Fibroblast of lung (primary cell): ENCODE measurements around the gene KLHL14. TPM values are rescaled to one million over a fixed set of nuclear protein-coding genes. Genes with fewer than 3 reads are reported as not detected.

Source experiments
- DNase-seq, 2 donors: peaks; one replicate each; pipeline versions ENCODE4 v3.0.0 to v3.0.0-alpha.2; 2010; ENCODE audit warnings: low read depth in 2 of 2
- H2AFZ ChIP-seq: 2 replicates; pipeline ENCODE4 v1.5.1; 2012; ENCODE audit warnings: low read length, control low read depth, inconsistent platforms
- H3K27ac ChIP-seq: 2 replicates; pipeline ENCODE4 v1.5.1; 2011; ENCODE audit warnings: low read length, control low read depth; ENCODE audit not compliant: insufficient read depth
- H3K27me3 ChIP-seq: 2 replicates; pipeline ENCODE4 v1.5.1; 2011; ENCODE audit warnings: mild to moderate bottlenecking, low read length; ENCODE audit not compliant: control insufficient read depth, insufficient read depth
- H3K36me3 ChIP-seq: 2 replicates; pipeline ENCODE4 v1.5.1; 2011; ENCODE audit warnings: low read length; ENCODE audit not compliant: control insufficient read depth, insufficient read depth
- H3K4me1 ChIP-seq: 2 replicates; pipeline ENCODE4 v1.5.1; 2011; ENCODE audit warnings: low read length; ENCODE audit not compliant: control insufficient read depth, insufficient read depth; ENCODE audit errors: extremely low read depth
- H3K4me2 ChIP-seq: 2 replicates; pipeline ENCODE4 v1.5.1; 2011; ENCODE audit warnings: low read length, control low read depth; ENCODE audit not compliant: insufficient read depth; ENCODE audit errors: extremely low read depth
- H3K4me3 ChIP-seq, 4 experiments: fragments of 200-600 bp in 1 of 4; sonication (generic) in 1 of 4; replicated peaks in 1 of 4; 2 replicates each; pipeline ENCODE4 v1.5.1; 2011 to 2016; ENCODE audit warnings: low read length in 4 of 4, low read depth in 3 of 4, mild to moderate bottlenecking in 3 of 4, control low read depth in 2 of 4, inconsistent platforms in 1 of 4, mixed read lengths in 1 of 4; ENCODE audit not compliant: insufficient read depth in 1 of 4; ENCODE audit errors: control extremely low read depth in 1 of 4
- H3K79me2 ChIP-seq: 2 replicates; pipeline ENCODE4 v1.5.1; 2012; ENCODE audit warnings: mild to moderate bottlenecking, low read length, inconsistent platforms; ENCODE audit not compliant: control insufficient read depth, insufficient read depth
- H3K9ac ChIP-seq: 2 replicates; pipeline ENCODE4 v1.5.1; 2011; ENCODE audit warnings: mild to moderate bottlenecking, low read length, control low read depth; ENCODE audit not compliant: insufficient read depth
- H3K9me3 ChIP-seq: 2 replicates; pipeline ENCODE4 v1.5.1; 2012; ENCODE audit warnings: low read depth, low read length; ENCODE audit not compliant: control insufficient read depth, insufficient read depth
- H4K20me1 ChIP-seq: 2 replicates; pipeline ENCODE4 v1.5.1; 2011; ENCODE audit warnings: low read length; ENCODE audit not compliant: control insufficient read depth, insufficient read depth; ENCODE audit errors: extremely low read depth
- EZH2 ChIP-seq: IDR thresholded peaks from 2 replicates; pipeline ENCODE4 v1.5.1; 2012; ENCODE audit warnings: low read length, control low read depth, mild to moderate bottlenecking; ENCODE audit errors: missing control alignments
- polyA plus RNA-seq, 2 donors: library from polyadenylated mRNA; depleted of rRNA in 1 of 2; stranded (reverse) in 1 of 2; unstranded in 1 of 2; fragments of >200 nt; gene quantifications; 2 replicates each; pipeline ENCODE4 v1.2.1, GENCODE V29; 2011 to 2012; ENCODE audit warnings: missing spikeins in 1 of 2
- total RNA-seq: library from RNA; depleted of rRNA; stranded (reverse); fragments of >200 nt; gene quantifications from 2 replicates; pipeline ENCODE4 v1.2.1, GENCODE V29; 2014
- TF ChIP-seq, protein P1 (sequence below), 2 donors: IDR thresholded peaks in 1 of 2; conservative IDR thresholded peaks in 1 of 2; 1 replicate in 1 of 2; 2 replicates in 1 of 2; pipeline ENCODE4 v1.5.1; 2011 to 2012; ENCODE audit warnings: low read length in 2 of 2, control low read depth in 1 of 2, inconsistent platforms in 1 of 2, low read depth in 1 of 2, mild to moderate bottlenecking in 1 of 2

KLHL14 gene
- total and polyA plus RNA-seq, 2 donors (not counting 1 experiment from before 2014, with no cell fraction given), result not detected

- H3K36me3 ChIP-seq, result no peaks in the 10 kb centered on the region
- no peaks in the 10 kb centered on the region for H3K4me1 ChIP-seq
- H3K27me3 ChIP-seq, result peaks cover 1% of the 10 kb centered on the region
Observed at GRCh38 chr18:32764611-32765244, 8.1 kb downstream of the KLHL14 start.

GRCh38 chr18:32763293-32763692, 9.5 kb downstream of the KLHL14 start:
- Histone ChIP-seq H3K79me2 (no peaks in the 10 kb centered on the region), H3K4me1 (no peaks in the 10 kb centered on the region), H3K4me3 (no peak overlapping the region), H3K9me3 (no peaks in the 10 kb centered on the region), H3K36me3 (no peaks in the 10 kb centered on the region), H3K9ac (no peak overlapping the region), H3K27me3 (no peaks in the 10 kb centered on the region), H3K27ac (no peak overlapping the region), H2AFZ (no peak overlapping the region), H3K4me2 (no peak overlapping the region), H4K20me1 (no peaks in the 10 kb centered on the region)
- DNase-seq, result no peak
- no peak for TF ChIP-seq EZH2
- TF ChIP-seq, protein P1, sequence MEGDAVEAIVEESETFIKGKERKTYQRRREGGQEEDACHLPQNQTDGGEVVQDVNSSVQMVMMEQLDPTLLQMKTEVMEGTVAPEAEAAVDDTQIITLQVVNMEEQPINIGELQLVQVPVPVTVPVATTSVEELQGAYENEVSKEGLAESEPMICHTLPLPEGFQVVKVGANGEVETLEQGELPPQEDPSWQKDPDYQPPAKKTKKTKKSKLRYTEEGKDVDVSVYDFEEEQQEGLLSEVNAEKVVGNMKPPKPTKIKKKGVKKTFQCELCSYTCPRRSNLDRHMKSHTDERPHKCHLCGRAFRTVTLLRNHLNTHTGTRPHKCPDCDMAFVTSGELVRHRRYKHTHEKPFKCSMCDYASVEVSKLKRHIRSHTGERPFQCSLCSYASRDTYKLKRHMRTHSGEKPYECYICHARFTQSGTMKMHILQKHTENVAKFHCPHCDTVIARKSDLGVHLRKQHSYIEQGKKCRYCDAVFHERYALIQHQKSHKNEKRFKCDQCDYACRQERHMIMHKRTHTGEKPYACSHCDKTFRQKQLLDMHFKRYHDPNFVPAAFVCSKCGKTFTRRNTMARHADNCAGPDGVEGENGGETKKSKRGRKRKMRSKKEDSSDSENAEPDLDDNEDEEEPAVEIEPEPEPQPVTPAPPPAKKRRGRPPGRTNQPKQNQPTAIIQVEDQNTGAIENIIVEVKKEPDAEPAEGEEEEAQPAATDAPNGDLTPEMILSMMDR (conservative IDR thresholded peaks at IDR 0.05 in 1 of 2, IDR thresholded peaks at IDR 0.05 in 1 of 2; ENCODE audit: low read depth in 1 of 2, low read length in 2 of 2), result no peak

More at GRCh38 chr18:32764611-32765244, 8.1 kb downstream of the KLHL14 start:
- Histone ChIP-seq H3K4me2 (no peak overlapping the region), H3K79me2 (no peaks in the 10 kb centered on the region), H3K9ac (no peak overlapping the region), H3K4me3 (no peak overlapping the region), H2AFZ (no peak overlapping the region), H3K27ac (no peak overlapping the region), H3K9me3 (no peaks in the 10 kb centered on the region), H4K20me1 (no peaks in the 10 kb centered on the region)
- TF ChIP-seq EZH2, result no peak
- TF ChIP-seq, protein P1 (conservative IDR thresholded peaks at IDR 0.05 in 1 of 2, IDR thresholded peaks at IDR 0.05 in 1 of 2; ENCODE audit: low read depth in 1 of 2, low read length in 2 of 2), result no peak
- no peak for DNase-seq

DNA sequence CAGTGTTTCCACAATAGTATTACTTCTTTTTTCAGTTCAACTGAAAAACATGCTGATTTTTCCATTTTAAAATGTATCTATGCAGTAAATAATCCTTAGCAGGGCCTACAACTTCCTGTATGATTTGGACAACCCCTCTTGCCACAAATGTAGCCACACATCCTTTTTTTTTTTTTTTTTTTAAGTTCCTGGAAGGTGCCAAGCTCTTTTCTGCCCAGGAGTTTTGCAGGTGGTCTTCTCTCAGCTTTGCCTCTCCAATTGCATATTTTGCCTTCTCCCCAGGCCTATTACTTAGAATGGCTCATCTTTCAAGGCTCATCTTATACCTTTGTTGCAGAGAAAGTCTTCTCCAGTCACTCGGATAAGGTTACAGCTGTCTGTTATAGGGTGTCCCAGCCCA, 11.6 kb downstream of the KLHL14 start:
- Histone ChIP-seq H3K9ac (no peak overlapping the region), H3K4me2 (no peak overlapping the region), H4K20me1 (no peaks in the 10 kb centered on the region), H3K27ac (no peak overlapping the region), H3K9me3 (no peaks in the 10 kb centered on the region), H3K4me3 (no peak overlapping the region), H3K4me1 (no peaks in the 10 kb centered on the region), H2AFZ (no peak overlapping the region), H3K36me3 (no peaks in the 10 kb centered on the region), H3K79me2 (no peaks in the 10 kb centered on the region), H3K27me3 (no peaks in the 10 kb centered on the region)
- no peak for DNase-seq
- no peak for TF ChIP-seq EZH2
- TF ChIP-seq, protein P1 (conservative IDR thresholded peaks at IDR 0.05 in 1 of 2, IDR thresholded peaks at IDR 0.05 in 1 of 2; ENCODE audit: low read depth in 1 of 2, low read length in 2 of 2), result no peak
